Muscle layer of colon (tissue), 2 donors: ENCODE results near the gene UTP25.

ENCODE experiments used
- H3K27ac ChIP-seq: one replicate; pipeline ENCODE4 v1.7.0; 2013; ENCODE audit warnings: low read depth, mild to moderate bottlenecking, low read length, moderate library complexity
- H3K27me3 ChIP-seq, 2 donors: one replicate each; pipeline ENCODE4 v1.7.0; 2013; ENCODE audit warnings: low read length in 2 of 2, mild to moderate bottlenecking in 2 of 2; ENCODE audit not compliant: insufficient read depth in 2 of 2, control insufficient read depth in 1 of 2
- H3K36me3 ChIP-seq: one replicate; pipeline ENCODE4 v1.7.0; 2013; ENCODE audit warnings: mild to moderate bottlenecking, low read length; ENCODE audit not compliant: insufficient read depth
- H3K4me1 ChIP-seq: one replicate; pipeline ENCODE4 v1.7.0; 2013; ENCODE audit warnings: mild to moderate bottlenecking, low read length; ENCODE audit not compliant: insufficient read depth
- H3K4me3 ChIP-seq, 2 donors: one replicate each; pipeline ENCODE4 v1.7.0; 2013; ENCODE audit warnings: low read length in 2 of 2, low read depth in 1 of 2, mild to moderate bottlenecking in 1 of 2, moderate library complexity in 1 of 2
- H3K9ac ChIP-seq: one replicate; pipeline ENCODE4 v1.7.0; 2013; ENCODE audit warnings: low read length
- H3K9me3 ChIP-seq: one replicate; pipeline ENCODE4 v1.7.0; 2013; ENCODE audit warnings: mild to moderate bottlenecking, low read length
- donor health status: abdominal sarcoma.
- donor health status: Adenocarcinoma of cecum.

The UTP25 gene

DNA sequence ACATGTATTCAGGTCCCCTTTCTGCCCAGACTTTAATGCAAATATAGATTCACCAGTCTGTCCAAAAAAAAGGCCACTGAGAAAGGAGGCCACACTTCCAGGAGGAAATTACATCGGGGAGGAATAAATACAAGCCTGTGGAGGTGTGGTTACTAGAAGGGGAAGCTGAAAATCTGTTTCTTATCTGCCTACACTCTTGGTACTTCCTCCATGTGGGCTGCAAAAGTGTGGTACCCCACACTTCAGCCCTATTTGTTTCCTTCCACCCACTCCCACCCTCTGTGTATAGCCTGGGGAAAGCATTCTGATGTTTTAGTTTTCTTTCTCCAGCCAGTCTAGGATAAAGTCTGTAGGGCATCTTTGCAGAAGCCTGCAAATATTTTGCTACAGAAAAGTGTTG lies 38.4 kb downstream of the UTP25 start:
- no peaks in the 10 kb centered on the region for H3K9me3 ChIP-seq
- no peaks in the 10 kb centered on the region for H3K27me3 ChIP-seq
- no peaks in the 10 kb centered on the region for H3K36me3 ChIP-seq
- H3K27ac ChIP-seq = no peak overlapping the region
- no peak overlapping the region for H3K4me3 ChIP-seq
- H3K4me1 ChIP-seq = no peaks in the 10 kb centered on the region
- H3K9ac ChIP-seq = no peak overlapping the region

- no peaks in the 10 kb centered on the region for H3K4me1 ChIP-seq
- H3K27me3 ChIP-seq = no peaks in the 10 kb centered on the region
- H3K4me3 ChIP-seq = no peak overlapping the region
- H3K36me3 ChIP-seq = no peaks in the 10 kb centered on the region
- no peaks in the 10 kb centered on the region for H3K9me3 ChIP-seq
- no peak overlapping the region for H3K9ac ChIP-seq
- no peak overlapping the region for H3K27ac ChIP-seq
These were observed 41.7 kb downstream of the UTP25 start for GRCh38 chr1:209869291-209870149.

GRCh38 chr1:209870151-209870831 lies 42.5 kb downstream of the UTP25 start:
- H3K27me3 ChIP-seq = no peaks in the 10 kb centered on the region
- H3K4me1 ChIP-seq = no peaks in the 10 kb centered on the region
- H3K27ac ChIP-seq = no peak overlapping the region
- no peaks in the 10 kb centered on the region for H3K9me3 ChIP-seq
- H3K9ac ChIP-seq = no peak overlapping the region
- H3K36me3 ChIP-seq = no peaks in the 10 kb centered on the region
- H3K4me3 ChIP-seq = no peak overlapping the region

GRCh38 chr1:209871006-209871405 lies 43.2 kb downstream of the UTP25 start:
- Histone ChIP-seq H3K4me1 (no peaks in the 10 kb centered on the region), H3K4me3 (no peak overlapping the region), H3K27ac (no peak overlapping the region), H3K9ac (no peak overlapping the region), H3K27me3 (no peaks in the 10 kb centered on the region), H3K9me3 (no peaks in the 10 kb centered on the region), H3K36me3 (no peaks in the 10 kb centered on the region)

- no peak overlapping the region for H3K4me3 ChIP-seq
- no peak overlapping the region for H3K27ac ChIP-seq
- no peaks in the 10 kb centered on the region for H3K9me3 ChIP-seq
- no peaks in the 10 kb centered on the region for H3K36me3 ChIP-seq
- H3K4me1 ChIP-seq = no peaks in the 10 kb centered on the region
- H3K9ac ChIP-seq = no peak overlapping the region
- H3K27me3 ChIP-seq = no peaks in the 10 kb centered on the region
These were observed 43.7 kb downstream of the UTP25 start for GRCh38 chr1:209871430-209871829.

- H3K27ac ChIP-seq = no peak overlapping the region
These were observed 45.5 kb downstream of the UTP25 start for GRCh38 chr1:209873067-209873799.

DNA sequence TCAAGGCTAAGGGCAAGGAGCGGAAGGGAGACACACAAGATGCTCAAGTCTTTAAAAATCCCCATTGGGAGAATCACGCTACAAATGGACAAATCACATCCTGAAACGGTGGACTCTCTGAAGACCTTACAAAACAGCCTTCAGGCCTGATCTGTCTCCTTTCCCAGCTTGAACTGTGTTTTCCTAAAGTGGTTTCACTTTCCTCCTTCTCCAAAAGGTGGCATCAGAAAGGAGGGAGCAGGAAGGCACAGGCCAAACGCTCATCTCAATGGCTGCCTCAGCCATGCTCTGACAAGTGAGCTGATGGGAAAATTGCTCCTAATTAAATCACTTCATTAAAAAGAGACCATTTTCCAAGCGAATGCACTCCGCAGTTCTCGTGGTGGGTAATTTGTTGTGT lies 47.7 kb downstream of the UTP25 start:
- Histone ChIP-seq H3K27ac (no peak overlapping the region), H3K36me3 (no peaks in the 10 kb centered on the region), H3K9ac (no peak overlapping the region), H3K9me3 (no peaks in the 10 kb centered on the region), H3K27me3 (no peaks in the 10 kb centered on the region), H3K4me1 (no peaks in the 10 kb centered on the region), H3K4me3 (no peak overlapping the region)

More at GRCh38 chr1:209873067-209873799, 45.5 kb downstream of the UTP25 start:
- H3K4me1 ChIP-seq = no peaks in the 10 kb centered on the region
- H3K27me3 ChIP-seq = no peaks in the 10 kb centered on the region
- no peaks in the 10 kb centered on the region for H3K9me3 ChIP-seq
- no peak overlapping the region for H3K4me3 ChIP-seq
- no peak overlapping the region for H3K9ac ChIP-seq
- H3K36me3 ChIP-seq = no peaks in the 10 kb centered on the region

DNA sequence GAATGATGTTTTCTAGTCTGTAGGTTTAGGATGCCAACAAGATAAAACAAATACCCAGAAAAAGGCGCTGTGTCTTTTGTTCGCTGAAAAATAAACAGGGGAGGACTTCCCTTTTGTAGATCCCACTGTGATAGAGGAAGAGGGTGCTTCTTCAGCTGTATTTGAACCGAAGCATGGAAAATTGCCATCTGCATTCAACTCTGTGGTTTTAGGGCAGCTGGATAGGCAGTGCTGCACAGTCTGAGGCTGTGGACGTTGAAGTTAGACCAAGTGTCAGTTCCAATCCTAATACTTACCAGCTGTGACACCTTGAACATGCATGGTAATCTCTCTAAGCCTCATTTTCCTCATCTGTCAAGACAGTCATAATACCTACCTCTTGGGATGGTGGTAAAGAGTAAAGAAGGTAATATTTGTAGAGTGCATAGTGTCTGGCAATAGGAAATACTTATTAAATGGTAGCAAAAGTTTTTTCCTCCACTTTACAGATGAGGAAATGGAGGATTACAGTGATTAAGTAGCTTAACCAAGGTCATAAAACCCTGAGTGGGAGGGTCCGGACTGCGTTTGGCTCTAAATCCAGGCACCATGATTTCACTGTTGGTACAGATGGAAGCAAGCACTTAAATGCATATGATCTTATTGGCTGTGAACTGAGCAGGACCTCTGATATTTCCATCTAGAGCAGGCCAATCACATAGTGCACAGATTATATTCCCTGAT lies 48.5 kb downstream of the UTP25 start:
- no peak overlapping the region for H3K4me3 ChIP-seq
- H3K9ac ChIP-seq = no peak overlapping the region
- no peak overlapping the region for H3K27ac ChIP-seq
- H3K36me3 ChIP-seq = no peaks in the 10 kb centered on the region
- H3K4me1 ChIP-seq = no peaks in the 10 kb centered on the region
- H3K9me3 ChIP-seq = no peaks in the 10 kb centered on the region
- H3K27me3 ChIP-seq = no peaks in the 10 kb centered on the region

DNA sequence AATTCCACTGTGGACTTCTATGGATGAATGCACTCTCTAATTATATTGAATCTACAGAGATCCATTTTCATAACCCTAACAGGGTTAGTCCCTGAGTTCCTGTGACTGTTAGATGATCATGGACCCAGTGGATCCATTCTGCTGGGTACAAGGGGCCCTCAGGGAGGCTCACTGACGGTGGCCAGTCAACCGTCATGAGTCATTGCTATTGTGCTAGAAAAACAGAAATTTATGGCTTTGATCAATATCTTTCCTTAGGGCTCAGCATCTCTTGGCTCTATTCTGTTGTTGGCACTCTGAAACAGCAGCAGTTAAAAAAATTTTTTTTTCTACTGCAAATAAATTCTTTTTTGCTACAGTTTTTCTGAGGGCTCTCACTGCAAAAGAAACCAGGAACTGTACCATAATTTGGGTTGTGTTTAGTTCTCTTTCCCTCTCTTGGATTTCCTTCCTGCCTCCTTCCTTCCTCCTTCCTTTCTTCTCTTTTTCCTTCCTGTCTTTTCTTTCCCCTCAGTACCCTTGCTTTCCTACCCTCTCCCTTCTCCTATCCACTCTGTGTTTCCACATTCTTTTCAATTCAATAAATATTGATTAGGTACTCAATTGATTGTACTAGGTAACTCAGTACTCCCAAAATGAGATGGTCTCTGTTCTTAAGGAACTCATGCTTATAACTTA lies 49.5 kb downstream of the UTP25 start:
- no peaks in the 10 kb centered on the region for H3K36me3 ChIP-seq
- no peaks in the 10 kb centered on the region for H3K9me3 ChIP-seq
- no peak overlapping the region for H3K4me3 ChIP-seq
- H3K9ac ChIP-seq = no peak overlapping the region
- H3K4me1 ChIP-seq = no peaks in the 10 kb centered on the region
- no peaks in the 10 kb centered on the region for H3K27me3 ChIP-seq
- H3K27ac ChIP-seq = no peak overlapping the region

DNA sequence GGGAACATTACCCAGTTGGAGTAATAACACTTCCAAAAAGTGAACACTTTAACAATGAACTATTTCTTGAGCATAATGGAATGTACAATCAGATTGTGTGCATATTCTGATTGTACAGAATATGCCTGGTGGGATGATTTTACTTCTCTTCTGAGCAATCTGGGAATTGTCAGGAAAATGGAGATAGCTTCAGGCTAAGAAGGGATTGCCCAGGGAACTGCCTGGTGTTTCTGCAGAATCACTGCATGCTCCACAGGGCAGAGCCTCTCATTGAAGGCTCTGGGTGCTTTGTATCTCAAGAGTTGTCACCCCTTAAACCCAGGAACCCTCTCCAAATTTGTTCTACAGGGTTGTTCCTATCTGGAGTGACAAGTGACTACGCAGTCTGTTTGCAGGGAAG lies 51.2 kb downstream of the UTP25 start:
- no peaks in the 10 kb centered on the region for H3K36me3 ChIP-seq
- no peaks in the 10 kb centered on the region for H3K9me3 ChIP-seq
- H3K9ac ChIP-seq = no peak overlapping the region
- H3K27me3 ChIP-seq = no peaks in the 10 kb centered on the region
- H3K27ac ChIP-seq = no peak overlapping the region
- H3K4me3 ChIP-seq = no peak overlapping the region
- H3K4me1 ChIP-seq = no peaks in the 10 kb centered on the region
